H1 (cell line): ENCODE results near the gene LLGL1. TPM values are rescaled to one million over a fixed set of nuclear protein-coding genes. Genes with fewer than 3 reads are reported as not detected.

Experiments
- KDM1A ChIP-seq: fragments of 200-600, 300-600 bp; sonication (generic); IDR thresholded peaks from 2 replicates; pipeline ENCODE4 v1.7.1; 2016; ENCODE audit warnings: mild to moderate bottlenecking, low read length, borderline replicate concordance
- PHF8 ChIP-seq: fragments of 200-600 bp; sonication (generic); conservative IDR thresholded peaks from 2 replicates; pipeline ENCODE4 v1.7.1; 2012; ENCODE audit warnings: low read depth, mild to moderate bottlenecking, inconsistent platforms, low read length, moderate library complexity
- SIX5 ChIP-seq: IDR thresholded peaks from 2 replicates; pipeline ENCODE4 v1.6.1; 2011; ENCODE audit warnings: mild to moderate bottlenecking, low read depth, low read length
- SP2 ChIP-seq: IDR thresholded peaks from 2 replicates; pipeline ENCODE4 v1.6.1; 2012; ENCODE audit warnings: mild to moderate bottlenecking, low read length, inconsistent platforms
- TAF1 ChIP-seq: IDR thresholded peaks from 2 replicates; pipeline ENCODE4 v1.6.1; 2011; ENCODE audit warnings: mild to moderate bottlenecking, low read depth, low read length
- polyA plus RNA-seq, 7 experiments: library from polyadenylated mRNA; depleted of rRNA in 3 of 7; stranded (reverse) in 5 of 7; unstranded in 2 of 7; fragments of >200 nt in 5 of 7; fragments of 200-250 nt in 2 of 7; gene quantifications; 1 replicate in 5 of 7; 2 replicates in 1 of 7; 4 replicates in 1 of 7; pipeline versions ENCODE4 v1.2.1 to v1.2.3, GENCODE V29; 2011 to 2013; ENCODE audit warnings: missing spikeins in 2 of 7, mixed read lengths in 2 of 7
- total RNA-seq: library from RNA; stranded (reverse); fragmentation: NEBNext Ultra II Directional; extraction: Animal tissue kit (Norgen Biotek cat#: 25700); gene quantifications from 2 replicates; pipeline ENCODE4 v1.2.1, GENCODE V29; 2021

Gene LLGL1
- total and polyA plus RNA-seq, 2 of the 8 experiments (the other 6 are each of a cell fraction or from before 2014, with no cell fraction given) = 71.3 to 107 TPM

- no peak for TF ChIP-seq SIX5
- TF ChIP-seq PHF8 = peak; percentile 44
- TF ChIP-seq TAF1 = peak; percentile 49; the same call in 1 of the 2 replicates
- peak; percentile 74 for TF ChIP-seq SP2
- TF ChIP-seq KDM1A = 0 out of 2 replicates have a peak, but pooled peaks have one; percentile 27
Observed at GRCh38 chr17:18183334-18184142, 41.9 kb upstream of the LLGL1 start, which contains the start of gene ALKBH5 (continued).
